Activated CD4-positive, alpha-beta T cell treated with anti-CD3 and anti-CD28 coated beads, Interleukin-10, Interleukin-2, amounts not matched to agents 100 ng/mL and 50 ng/mL, durations not matched to agents 16 hours and 8 hours (primary cell): ENCODE data around the gene TMEM235.
A peak's percentile ranks its signal among the peaks of the same experiment; 100 is the strongest.

ENCODE experiments used
- DNase-seq: peaks from one replicate; pipeline ENCODE4 v3.0.0-alpha.2; 2020

The TMEM235 gene

DNA sequence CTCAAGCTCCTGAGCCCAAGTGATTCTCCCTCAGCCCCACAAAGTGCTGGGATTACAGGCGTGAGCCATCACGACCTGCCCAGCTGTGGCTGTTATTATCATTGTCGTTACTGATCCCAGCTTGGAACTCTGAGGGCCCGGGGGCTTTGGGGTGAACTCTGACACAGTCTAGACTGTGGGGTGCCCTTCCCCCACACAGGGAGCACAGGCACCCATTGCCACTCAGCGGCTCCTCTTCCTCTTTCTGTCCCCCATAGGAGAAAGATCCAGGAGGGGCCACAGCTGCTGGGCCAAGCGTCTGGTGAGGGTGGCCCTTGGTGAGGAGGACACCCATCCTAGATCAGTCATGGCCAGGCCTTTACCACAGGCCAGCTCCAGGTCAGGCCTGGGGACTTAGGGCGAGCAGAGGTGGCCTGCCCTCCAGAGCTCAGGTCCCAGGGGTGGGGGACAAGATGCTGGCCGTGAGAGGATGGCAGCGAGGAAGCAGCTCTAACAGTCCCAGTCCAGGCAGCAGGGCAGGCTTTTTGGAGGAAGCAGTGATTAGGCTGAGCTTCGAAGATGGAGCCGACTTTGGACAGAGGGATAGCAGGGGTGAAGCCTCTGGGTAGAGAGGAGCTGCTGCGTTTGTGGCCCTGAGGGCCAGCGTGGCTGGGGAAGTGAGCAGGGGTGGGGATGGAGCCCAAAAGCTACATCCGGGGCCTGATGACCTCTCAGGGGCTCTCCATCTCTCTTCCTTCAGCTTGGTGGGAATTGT, 24.7 kb downstream of the TMEM235 start:
- no peak for DNase-seq

DNA sequence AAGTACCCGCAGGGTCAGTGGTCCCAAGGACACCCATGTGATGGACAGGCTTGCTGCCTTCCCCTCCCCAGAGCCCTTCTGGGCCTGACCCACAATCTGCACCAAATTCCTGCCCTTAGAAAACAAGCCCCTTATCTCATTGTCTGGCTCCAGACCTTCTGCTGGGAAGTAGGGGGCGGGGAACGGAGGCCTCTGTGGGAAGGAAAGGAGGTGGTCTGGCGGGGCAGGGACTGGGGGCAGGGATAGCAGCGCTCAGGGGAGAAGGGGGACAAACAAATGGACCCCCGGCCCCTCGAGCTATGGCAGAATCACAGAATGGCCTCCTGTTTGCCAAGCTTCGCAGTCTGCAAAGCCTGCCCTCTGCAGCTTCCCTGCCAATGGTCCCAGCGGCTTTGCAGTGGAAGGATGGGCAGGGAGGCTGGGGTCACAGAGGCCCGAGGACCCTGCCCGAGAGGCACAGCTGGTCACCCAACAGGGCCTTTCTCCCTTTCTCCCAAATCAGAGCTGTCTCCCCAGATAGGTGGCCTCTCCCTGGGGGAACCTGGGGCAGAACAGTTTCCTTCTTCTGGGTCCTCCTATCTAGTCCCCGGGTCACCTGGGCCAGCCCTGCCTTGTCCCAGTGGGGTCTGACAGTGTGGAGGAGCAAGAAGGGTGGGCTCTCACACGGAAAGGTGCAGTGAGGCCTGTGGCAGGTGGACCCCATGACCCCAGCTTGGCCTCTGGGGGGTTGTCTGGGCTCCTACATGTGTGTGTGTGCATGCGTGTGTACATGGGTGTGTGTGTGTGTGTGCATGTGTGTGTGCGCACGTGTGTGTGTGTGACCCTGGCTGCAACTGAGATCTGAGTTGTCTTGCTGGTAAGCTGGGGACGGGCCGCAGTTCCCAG, 25.5 kb downstream of the TMEM235 start:
- no peak for DNase-seq

DNA sequence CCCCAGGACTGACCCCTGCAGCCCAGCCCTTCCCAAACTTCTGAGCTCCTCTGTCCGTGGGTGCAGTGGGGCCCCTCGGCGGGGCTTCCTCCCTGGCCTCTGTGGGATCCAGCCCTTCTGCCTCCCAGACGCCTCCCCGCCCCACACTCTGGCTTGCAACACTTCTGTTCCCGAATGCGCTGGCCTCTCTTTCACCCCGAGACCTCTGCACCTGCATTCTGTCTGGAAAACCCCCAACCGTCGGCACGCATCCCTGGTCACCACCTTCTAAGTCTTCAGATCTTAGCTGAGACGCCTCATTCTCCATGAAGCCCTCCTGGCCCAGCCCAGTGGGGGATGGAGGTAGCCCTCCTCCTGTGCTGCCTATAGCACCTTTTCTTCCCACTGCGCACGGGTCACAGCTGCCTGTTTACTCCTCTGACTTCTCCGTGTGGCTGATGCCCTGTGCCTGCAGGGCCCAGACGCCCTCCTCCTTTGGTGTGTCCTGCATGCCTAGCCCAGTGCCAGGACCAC, 26.4 kb downstream of the TMEM235 start:
- DNase-seq = peak; percentile 14

DNA sequence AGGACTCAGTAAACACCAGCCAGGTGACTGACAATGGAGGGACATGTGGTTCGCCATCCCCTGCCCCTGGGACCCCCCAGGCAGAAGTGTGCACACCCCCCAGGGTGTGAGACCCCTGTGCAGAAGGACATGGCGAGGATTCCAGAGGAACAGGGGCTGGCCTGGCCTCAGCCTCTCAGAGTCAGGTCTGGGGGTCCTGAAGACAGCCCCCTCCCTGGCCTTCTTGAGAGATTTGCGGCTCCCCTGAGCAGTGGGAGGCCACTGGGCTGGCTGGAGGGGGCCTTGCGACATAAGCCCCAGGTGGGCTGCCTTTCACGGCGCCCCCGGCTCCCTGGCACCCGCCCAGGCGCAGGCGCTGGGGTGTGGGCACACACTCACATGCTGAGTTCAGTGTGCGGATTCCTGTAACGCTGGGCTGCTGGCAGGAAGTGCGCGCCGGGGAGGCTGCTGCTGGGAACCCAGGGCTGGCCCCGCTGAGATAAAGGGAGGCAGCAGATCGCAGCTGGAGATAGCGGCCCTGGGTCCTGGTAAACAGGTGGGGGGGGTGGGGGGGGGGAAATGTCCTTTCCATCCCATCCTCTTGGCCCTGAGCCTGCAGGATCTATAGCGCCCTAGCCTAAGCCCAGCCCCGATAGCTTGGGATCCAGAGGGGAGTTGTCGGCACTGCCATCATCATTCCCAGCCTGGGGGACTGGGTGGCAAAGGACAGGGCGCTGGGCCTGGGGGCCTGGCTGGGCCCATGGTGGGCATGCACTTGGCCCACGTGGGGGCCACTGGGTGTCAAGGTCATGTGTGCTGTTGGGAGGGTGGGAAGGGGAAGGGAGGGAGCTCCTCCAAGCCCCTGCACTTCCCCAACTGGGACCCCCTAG, 27.1 kb downstream of the TMEM235 start:
- peak; percentile 85 for DNase-seq

DNA sequence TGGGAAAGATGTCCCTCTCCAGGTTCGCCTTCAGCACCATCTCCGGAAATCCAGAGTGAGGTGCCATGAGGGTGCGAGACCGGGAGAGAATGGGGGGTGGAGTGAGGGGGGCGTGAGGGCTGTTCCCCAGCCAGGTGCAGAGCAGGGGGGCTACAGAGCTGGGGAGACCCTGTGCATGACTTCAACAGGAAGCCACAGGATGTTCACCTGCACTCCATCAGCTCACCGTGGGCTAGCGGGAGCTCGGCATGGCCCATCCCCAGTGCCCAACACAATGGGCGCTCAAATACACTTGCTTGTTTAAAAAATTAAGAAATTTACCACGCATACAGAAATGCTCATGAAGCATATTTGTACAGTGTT, 27.7 kb downstream of the TMEM235 start:
- no peak for DNase-seq

DNA sequence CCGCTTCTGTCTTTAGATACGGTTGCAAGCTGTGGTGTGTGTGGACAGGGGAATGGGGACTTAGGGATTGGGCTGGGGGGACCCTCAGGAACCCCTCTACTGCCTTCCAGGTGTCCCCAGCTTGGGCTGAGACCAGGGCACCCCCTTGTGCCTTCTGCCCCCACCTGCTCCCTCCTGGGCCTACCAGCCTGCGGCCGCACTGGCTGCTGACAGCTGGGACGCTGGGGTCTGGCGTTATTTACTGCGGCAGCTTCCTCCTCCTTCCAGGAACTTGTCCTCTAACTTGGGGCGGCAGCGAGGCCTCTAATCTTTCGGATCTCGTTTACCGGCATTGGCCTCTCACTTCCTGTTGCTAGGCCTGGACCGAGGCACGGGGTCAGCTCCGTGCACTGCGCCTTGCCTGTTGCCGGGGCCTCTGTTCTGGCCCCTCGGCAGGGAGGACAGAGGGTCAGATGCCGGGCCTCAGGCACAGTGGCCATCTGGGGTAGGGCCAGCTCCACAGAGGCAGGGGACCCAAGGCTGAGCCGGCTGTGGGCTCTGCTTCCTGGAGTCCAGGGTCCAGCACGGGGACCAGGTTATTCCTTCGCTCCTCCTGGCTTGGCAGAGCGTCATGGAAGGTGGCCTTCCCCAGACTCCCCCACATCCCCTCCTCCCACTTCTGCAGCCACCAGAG, 31.8 kb downstream of the TMEM235 start:
- DNase-seq = peak; percentile 58

DNA sequence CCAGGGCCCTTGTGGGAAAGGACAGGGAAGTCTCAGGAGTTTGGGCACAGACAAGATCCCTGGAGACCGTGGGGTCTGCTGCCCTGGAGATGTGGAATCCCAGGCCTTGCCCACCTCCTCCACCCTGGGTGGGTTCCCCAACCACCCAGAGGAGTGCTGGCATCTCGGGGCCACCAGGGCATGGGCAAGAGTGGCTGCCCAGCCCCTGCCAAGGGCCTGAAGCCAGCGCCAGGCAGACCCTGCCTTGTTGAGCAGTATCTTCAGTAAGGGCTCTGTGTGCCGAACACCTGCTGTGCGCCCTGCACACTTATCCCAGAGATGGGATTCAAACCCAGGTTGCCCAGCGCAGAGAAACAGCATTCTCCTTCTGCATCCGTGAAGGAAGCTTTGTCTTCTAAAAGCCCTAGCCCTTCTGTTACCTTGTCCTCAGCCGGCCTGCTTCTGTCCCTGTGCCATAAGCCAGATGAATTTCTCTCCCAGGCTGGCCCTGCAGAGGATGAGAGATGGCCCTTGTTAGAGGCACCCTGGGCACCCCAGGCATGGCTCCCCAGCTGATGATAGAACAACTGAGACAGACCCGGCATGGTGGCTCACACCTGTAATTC, 32.4 kb downstream of the TMEM235 start:
- no peak for DNase-seq

DNA sequence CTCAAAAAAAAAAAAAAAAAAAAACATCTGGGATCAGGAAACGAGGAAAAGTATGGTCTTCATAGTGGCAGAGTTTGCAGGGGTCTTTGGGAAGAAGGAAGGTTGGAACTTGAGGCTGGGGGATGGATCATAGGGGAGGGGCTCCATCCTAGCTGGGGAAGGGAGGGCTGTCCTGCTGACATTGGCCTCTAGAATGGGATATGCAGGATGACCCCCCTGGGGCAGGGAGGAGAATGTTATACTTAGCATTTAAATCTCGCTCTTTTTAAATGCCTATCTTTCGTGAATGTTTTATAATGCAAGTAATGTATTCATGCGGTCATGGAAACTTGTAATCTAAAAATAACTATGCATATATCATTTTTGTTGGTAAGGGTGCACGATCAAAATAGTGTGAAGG, 33.2 kb downstream of the TMEM235 start:
- DNase-seq = no peak

DNA sequence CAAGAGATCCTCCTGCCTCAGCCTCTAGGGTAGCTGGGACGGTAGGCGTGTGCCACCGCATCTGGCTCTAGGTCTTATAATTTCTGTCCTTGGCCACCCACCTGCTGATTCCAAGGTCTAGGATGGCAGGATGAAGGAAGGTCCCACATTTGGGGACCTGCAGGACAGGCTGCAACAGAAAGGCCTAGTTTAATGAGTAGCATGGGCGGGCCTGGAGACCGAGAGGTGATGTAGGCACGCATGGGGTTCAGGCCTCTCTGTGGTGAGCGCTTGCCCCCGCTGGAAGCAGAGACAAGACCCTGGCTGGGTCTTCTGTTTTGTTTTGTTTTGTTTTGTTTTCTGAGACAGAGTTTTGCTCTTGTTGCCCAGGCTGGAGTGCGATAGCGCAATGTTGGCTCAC, 33.7 kb downstream of the TMEM235 start:
- no peak for DNase-seq

DNA sequence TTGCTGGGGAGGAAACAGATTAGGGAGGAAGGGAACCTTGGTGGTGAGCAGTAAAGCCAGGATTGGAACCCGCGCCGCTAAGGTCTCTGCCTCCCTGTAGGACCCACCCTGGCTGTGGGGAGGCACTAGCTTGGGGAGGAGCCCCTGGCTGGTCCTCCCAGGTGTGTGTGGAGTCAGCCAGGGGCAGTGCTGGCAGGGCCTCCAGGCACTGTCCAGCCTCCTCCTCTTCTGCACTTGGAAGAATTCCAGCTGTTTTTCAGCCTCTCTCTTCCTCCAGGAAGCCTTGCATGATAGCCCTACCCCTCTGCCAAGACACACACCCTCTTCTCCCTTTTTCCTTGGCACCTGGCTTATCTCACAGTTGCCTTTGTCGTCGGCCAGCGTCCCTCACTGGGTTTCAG, 34.8 kb downstream of the TMEM235 start:
- no peak for DNase-seq

DNA sequence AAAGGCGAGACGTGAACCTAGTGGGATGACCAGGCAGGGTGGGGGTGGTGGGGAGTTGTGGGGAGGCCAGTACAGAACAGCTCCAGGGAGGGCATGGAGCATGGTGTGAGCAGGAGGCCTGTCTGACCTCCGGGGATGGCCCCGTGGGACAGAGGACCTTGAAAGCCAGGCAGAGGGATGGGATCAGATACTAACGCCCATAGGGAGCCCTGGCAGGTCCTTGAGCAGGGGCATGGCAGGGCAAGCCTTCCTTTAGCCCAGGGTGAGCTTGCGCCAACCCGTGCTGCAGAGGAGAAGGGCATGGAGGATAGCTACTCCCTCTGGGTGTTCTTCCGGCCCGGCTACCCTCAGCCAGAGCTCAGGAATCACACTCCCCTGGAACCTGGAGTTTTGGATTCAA, 35.3 kb downstream of the TMEM235 start:
- no peak for DNase-seq

DNA sequence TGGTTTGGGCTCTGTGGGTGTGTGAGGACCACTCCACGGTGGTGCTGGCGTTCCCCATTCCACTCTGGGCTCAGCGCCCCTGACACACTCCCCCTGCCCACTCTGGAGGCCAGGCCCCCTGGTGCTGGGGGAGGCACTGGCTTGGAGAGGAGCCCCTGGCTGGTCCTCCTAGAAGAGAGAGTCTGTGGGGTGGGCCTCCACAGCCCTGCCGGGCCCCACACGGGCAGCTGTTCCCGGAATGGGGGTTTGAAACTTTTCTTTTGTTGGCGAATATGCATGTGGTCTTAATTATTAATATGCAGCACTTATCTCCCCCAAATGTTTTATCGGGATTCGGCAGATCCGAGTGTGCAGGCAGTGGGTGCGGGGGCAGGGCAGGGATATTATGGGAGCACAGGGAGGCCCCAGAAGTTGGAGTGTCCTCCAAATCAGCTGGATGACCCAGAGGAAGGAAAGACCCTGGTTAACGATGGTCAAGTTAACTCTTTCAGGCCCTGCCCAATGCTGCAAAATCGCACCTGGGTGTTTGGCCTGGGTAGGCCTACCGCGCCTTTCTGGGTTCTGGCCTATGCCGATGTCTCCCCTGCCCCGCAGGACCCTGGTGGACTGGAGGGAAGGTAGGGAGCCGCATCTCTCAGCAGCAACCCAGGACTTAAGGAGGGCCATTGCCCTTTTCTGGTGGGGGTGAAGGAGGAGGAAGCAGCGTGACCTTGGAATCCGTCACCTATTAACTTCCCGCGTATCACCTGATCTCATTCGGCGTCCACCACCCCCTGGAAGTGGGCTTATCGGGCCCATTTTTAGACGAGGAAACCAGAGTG, 36.0 kb downstream of the TMEM235 start:
- no peak for DNase-seq

DNA sequence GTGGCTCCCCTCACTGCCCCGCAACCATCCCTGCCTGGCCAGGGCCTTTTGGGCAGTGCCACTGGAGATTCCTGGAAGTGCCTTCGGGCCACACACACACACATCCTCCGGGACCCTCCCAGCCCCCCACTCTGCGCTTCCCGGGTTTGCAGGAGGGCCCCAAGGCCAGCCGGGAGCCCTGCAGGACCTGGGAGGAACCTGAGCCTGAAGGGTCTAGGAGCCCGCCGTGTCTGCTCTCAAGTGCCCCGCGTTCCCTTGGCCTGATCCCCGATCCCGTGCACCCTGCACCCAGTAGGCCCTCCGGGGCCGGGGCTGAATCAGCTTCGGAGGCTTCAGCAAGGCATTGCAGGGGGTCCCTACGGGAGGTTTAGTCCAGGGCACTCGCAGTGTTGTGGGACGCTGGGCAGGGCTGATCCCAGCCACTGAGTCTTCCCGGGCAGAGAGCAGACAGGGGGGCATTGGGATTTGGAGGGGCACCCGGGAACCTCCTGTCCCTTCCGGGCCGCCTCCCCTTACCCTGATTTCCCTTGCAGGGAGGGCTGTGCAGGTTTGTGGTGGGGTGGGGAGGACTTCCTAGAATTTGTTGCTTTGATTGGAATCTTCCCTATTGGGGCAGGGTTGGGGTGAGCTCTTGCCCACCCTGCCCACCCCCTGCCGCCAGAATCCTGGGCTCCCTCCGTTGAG, 36.9 kb downstream of the TMEM235 start:
- no peak for DNase-seq

DNA sequence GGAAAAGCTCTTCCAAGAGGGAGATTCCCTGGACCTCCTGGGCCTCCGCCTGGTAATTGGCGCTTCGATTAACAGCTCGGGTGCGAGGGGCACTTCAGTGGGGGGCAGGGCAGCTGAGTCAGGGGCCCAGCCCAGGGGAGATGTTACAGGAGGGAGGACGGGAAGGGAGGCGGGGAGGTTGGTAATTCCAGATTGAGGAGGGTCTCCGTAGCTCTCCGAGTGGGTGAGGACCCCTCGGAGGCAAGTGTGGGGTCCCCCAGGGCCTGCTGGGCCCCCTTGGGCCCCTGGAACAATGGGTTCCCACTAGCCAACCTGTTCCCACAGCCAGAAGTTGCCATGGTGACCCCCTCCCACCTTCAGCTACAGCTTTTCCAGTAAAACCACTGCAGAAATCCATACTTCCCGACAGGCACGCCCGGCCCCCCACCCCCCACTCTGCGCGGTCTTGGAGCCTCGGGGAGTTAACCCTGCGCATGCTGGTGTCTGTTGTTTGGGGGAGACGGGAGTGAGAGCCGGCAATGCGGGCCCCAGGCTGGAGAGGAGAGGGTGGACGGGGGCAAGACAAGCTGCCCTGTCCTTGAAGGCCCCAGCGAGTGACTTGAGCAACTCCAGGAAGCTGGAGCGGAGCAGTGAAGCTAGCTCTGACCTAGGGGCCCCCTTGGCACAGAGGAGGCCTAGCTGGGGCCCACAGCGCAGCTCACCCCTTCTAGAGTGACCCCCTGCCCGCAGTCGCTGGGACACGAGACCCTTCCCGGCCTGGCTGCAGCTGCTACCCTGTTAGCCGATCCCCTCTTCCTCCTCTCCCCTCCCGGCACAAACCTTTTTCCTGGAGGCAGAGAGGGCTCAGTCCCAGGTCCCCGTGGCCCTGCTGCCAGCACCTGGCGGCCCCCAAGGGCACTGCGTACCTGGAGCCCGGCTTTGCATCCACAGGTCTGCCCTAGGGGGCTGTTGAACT, 37.8 kb downstream of the TMEM235 start:
- DNase-seq = no peak

DNA sequence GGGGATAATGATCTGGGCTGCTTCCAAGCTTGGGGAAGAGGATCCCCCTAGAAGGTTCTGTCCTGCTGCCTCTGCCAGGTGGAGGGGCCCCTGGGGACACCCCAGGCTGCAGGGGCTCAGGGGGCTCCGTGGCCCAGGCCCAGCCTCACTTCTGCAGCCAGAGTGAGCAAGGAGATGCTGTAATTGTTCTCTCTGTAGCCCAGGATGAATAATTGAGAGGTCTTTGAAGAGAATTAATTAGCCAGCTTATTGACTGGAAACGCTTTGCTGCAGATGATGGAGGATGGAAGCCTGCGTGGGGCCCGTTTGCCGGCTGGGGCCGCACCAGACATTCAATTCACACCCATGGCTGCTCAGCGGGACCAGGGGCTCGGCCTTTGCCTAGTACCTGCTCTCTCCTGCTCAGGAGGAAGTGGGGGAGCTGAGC, 38.5 kb downstream of the TMEM235 start:
- DNase-seq = no peak

DNA sequence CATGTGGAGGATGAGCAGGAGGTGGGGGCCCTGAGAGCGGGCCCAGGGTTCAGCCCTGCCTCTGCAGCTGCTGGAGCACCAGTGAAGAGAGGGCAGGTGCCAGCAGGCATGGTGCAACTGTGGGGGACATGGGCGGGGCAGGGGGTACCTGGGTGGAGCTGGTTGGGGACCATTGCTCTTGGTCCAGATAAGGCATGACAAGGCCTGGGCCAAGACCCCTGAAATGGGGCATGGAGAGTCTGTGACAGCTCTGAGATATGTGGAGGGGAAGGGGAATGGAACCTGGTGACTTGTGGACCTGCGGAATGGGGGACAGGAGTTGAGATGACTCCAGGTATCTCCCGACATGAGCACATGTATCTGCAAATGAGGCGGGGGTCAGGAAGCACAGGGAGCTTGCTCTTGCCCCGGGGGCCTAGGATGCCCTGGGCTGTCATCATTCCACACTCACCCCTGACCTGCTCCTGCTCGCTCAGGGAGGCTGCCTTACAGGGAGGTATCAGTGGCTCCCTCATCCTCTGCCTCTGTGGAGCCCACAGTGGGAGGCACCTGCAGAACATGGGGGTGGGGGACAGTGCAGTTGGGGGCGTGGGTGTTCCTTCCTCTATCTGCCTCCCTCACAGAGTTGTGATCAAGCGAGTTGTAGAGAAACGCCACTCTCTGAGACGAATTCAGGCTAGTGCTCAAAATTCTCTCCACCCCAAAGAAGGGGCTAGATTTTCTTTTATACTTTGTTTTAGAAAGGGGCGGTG, 40.2 kb downstream of the TMEM235 start:
- DNase-seq = no peak

DNA sequence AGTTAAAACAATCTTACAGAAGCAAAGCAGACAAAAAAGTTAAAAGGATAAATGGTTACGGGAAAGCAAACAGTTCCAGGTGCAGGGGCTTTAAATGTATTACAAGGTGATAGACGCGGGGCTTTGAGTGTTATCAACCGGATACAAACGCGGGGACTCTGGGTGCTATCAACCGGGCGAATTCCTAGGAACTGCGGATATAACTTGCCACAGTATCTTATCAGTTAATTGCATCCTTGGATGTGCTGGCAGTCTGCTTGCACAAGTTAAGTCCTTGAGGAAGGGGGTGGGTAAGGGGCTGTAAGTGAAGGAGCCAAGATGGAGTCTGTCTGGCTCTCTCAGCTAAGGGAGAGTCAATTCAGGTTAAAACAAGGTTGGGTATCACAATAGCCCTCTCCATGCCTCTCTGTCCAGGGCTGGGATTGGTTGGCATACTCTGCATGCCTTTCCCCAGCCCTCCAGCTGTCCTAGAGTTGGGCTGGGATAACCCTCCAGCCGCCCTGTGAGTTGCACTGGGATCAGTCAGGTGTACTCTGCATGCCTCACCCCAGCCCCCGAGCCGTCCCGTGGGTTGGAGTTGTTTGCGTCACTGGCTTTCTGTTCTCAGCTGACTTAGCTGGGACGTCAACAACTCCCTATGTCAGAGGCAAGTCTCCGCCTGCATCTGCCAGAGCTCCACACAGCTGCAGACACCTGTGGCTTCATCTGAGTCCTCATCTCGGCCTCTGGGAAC, 40.9 kb downstream of the TMEM235 start:
- DNase-seq = no peak

DNA sequence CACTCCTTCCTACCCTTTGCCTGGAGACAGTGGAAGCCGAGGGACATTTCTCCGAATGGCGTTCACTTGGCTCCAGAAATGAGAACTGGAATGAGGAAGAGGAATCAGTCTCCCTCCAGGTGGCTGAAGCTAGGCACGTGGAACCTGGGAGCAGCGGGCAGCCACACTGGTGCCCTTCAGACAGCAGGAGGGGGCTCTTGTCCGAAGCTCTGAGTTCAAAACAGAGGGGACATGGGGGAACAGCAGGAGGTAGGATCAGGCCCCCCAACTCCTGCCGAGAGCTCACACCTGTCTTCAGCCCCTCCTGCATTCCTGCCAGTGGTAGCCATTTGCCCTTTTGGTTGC, 41.5 kb downstream of the TMEM235 start:
- no peak for DNase-seq
